DMS79 (cell line): ENCODE measurements around the gene CPZ.
"Not testable (repeated sequence)": the region's sequence is repeated elsewhere in the genome, so short reads cannot be mapped to it uniquely, and the experiment has no call there.

ENCODE experiments used
- DNase-seq: peaks from one replicate; lab custom pipeline; 2025; lab: John Stamatoyannopoulos, UW

The CPZ gene

GRCh38 chr4:8653326-8654000 is 60.9 kb downstream of the CPZ start:
- DNase-seq = no peak

- DNase-seq = not testable (repeated sequence)
These were observed 61.6 kb downstream of the CPZ start for GRCh38 chr4:8654139-8654538.

GRCh38 chr4:8655411-8656184 is 63.0 kb downstream of the CPZ start:
- DNase-seq = no peak

GRCh38 chr4:8656185-8656517 is 63.6 kb downstream of the CPZ start:
- no peak for DNase-seq

GRCh38 chr4:8656711-8657380 is 64.3 kb downstream of the CPZ start:
- no peak for DNase-seq

- no peak for DNase-seq
These were observed 65.0 kb downstream of the CPZ start for GRCh38 chr4:8657381-8658088.

GRCh38 chr4:8662776-8663175 is 70.2 kb downstream of the CPZ start:
- DNase-seq = no peak

GRCh38 chr4:8664031-8664805 is 71.7 kb downstream of the CPZ start:
- DNase-seq = no peak

- no peak for DNase-seq
These were observed 72.4 kb downstream of the CPZ start for GRCh38 chr4:8664976-8665375.

GRCh38 chr4:8665406-8666360 is 73.1 kb downstream of the CPZ start:
- DNase-seq = no peak

- DNase-seq = no peak
These were observed 74.0 kb downstream of the CPZ start for GRCh38 chr4:8666581-8666980.
